NCI-H1105 (cell line): ENCODE results near the gene EXOC3L4.
A peak's percentile ranks its signal among the peaks of the same experiment; 100 is the strongest.

Experiments
- DNase-seq: peaks from one replicate; lab custom pipeline; 2025; lab: John Stamatoyannopoulos, UW

EXOC3L4 gene

GRCh38 chr14:103091041-103091882, 3.3 kb upstream of the EXOC3L4 start:
- no peak for DNase-seq

GRCh38 chr14:103091883-103092222, 2.7 kb upstream of the EXOC3L4 start:
- no peak for DNase-seq

GRCh38 chr14:103093856-103094405, 594 bp upstream of the EXOC3L4 start:
- no peak for DNase-seq

- no peak for DNase-seq
Measured at GRCh38 chr14:103095210-103095778, 769 bp downstream of the EXOC3L4 start.

GRCh38 chr14:103096387-103096786, 1.9 kb downstream of the EXOC3L4 start:
- no peak for DNase-seq

- DNase-seq: no peak
Measured at GRCh38 chr14:103097244-103097993, 2.9 kb downstream of the EXOC3L4 start.

- DNase-seq: no peak
Measured at GRCh38 chr14:103097994-103098957, 3.8 kb downstream of the EXOC3L4 start.

- DNase-seq: no peak
Measured at GRCh38 chr14:103099081-103099732, 4.7 kb downstream of the EXOC3L4 start.

- no peak for DNase-seq
Measured at GRCh38 chr14:103099733-103100280, 5.3 kb downstream of the EXOC3L4 start.

GRCh38 chr14:103100281-103101121, 6.0 kb downstream of the EXOC3L4 start:
- no peak for DNase-seq

- no peak for DNase-seq
Measured at GRCh38 chr14:103101257-103101962, 6.9 kb downstream of the EXOC3L4 start.

GRCh38 chr14:103101963-103102688, 7.6 kb downstream of the EXOC3L4 start:
- no peak for DNase-seq

GRCh38 chr14:103102689-103103260, 8.2 kb downstream of the EXOC3L4 start:
- no peak for DNase-seq

- peak; percentile 74 for DNase-seq
Measured at GRCh38 chr14:103103461-103104388, 9.2 kb downstream of the EXOC3L4 start.

GRCh38 chr14:103104389-103104653, 9.8 kb downstream of the EXOC3L4 start:
- no peak for DNase-seq

- DNase-seq: peak; percentile 82
Measured at GRCh38 chr14:103104654-103105452, 10.3 kb downstream of the EXOC3L4 start.
